ENCODE results near the gene SH3RF3.
"Not testable (repeated sequence)": the region's sequence is repeated elsewhere in the genome, so short reads cannot be mapped to it uniquely, and the experiment has no call there.

The SH3RF3 gene

GRCh38 chr2:109118321-109118720, 10.7 kb upstream of the SH3RF3 start:
- DNase-seq (ENCODE audit: low read depth): no peak

- DNase-seq (ENCODE audit: low read depth): no peak
These were observed 8.8 kb upstream of the SH3RF3 start for GRCh38 chr2:109120166-109120565.

GRCh38 chr2:109120686-109121085, 8.3 kb upstream of the SH3RF3 start:
- not testable (repeated sequence) for DNase-seq (ENCODE audit: low read depth)

GRCh38 chr2:109123586-109124201, 5.3 kb upstream of the SH3RF3 start:
- DNase-seq (ENCODE audit: low read depth): no peak

GRCh38 chr2:109124982-109125592, 3.9 kb upstream of the SH3RF3 start:
- DNase-seq (ENCODE audit: low read depth): no peak

GRCh38 chr2:109125593-109126500, 3.2 kb upstream of the SH3RF3 start:
- DNase-seq (ENCODE audit: low read depth): no peak

- DNase-seq (ENCODE audit: low read depth): no peak
These were observed 2.5 kb upstream of the SH3RF3 start for GRCh38 chr2:109126501-109126860.

GRCh38 chr2:109127556-109127955, 1.4 kb upstream of the SH3RF3 start:
- no peak for DNase-seq (ENCODE audit: low read depth)

- DNase-seq (ENCODE audit: low read depth): peak; percentile 52
These were observed 873 bp upstream of the SH3RF3 start for GRCh38 chr2:109128048-109128615.

GRCh38 chr2:109129356-109129920, 433 bp downstream of the SH3RF3 start:
- DNase-seq (ENCODE audit: low read depth): peak; percentile 15

- no peak for DNase-seq (ENCODE audit: low read depth)
These were observed 1.1 kb downstream of the SH3RF3 start for GRCh38 chr2:109129921-109130722.

GRCh38 chr2:109130723-109130995, 1.7 kb downstream of the SH3RF3 start:
- no peak for DNase-seq (ENCODE audit: low read depth)

- DNase-seq (ENCODE audit: low read depth): no peak
These were observed 2.8 kb downstream of the SH3RF3 start for GRCh38 chr2:109131777-109132176.

GRCh38 chr2:109132626-109133025, 3.6 kb downstream of the SH3RF3 start:
- no peak for DNase-seq (ENCODE audit: low read depth)

- DNase-seq (ENCODE audit: low read depth): no peak
These were observed 4.7 kb downstream of the SH3RF3 start for GRCh38 chr2:109133746-109134145.

GRCh38 chr2:109134741-109135358, 5.8 kb downstream of the SH3RF3 start:
- DNase-seq (ENCODE audit: low read depth): no peak

GRCh38 chr2:109135359-109136197, 6.6 kb downstream of the SH3RF3 start:
- no peak for DNase-seq (ENCODE audit: low read depth)

GRCh38 chr2:109136542-109136941, 7.5 kb downstream of the SH3RF3 start:
- DNase-seq (ENCODE audit: low read depth): no peak

- no peak for DNase-seq (ENCODE audit: low read depth)
These were observed 8.6 kb downstream of the SH3RF3 start for GRCh38 chr2:109137616-109138015.

- no peak for DNase-seq (ENCODE audit: low read depth)
These were observed 9.4 kb downstream of the SH3RF3 start for GRCh38 chr2:109138449-109138848.

Measured in activated T-cell treated with anti-CD3 and anti-CD28 coated beads for 1 hour (primary cell).